ENCODE data around the gene RBMS3. TPM values are rescaled to one million over a fixed set of nuclear protein-coding genes. Genes with fewer than 3 reads are reported as not detected.
"Not testable (repeated sequence)": the region's sequence is repeated elsewhere in the genome, so short reads cannot be mapped to it uniquely, and the experiment has no call there.

The RBMS3 gene
- total and polyA plus RNA-seq, 9 donors: 11.6 to 79.2 (median 63.1) TPM

DNA sequence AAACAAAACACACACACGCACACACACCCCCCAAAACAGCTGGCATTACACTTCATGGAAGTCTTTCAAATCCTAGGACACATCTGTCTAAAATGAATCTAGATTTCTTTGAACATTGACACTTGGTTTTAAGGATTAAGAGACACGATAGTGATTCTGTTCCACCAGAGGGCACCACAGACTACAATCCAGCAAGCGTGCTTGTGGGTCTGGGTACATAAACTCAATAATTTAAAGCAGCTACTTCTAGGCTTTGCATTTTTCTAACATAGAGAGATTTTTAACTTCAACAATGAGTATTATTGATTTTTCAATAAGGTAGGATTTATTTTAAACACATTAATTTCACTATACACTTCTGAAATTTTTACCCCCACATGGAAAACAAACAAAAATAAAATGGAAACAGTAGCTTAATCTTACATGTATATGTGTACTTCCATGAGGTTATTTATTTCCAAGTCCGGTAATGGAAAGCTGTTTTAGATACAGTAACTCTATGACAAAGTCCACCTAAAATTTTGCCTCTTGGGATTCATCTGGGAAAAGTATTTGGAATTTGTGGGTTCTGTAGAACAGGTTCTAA lies 761.5 kb downstream of the RBMS3 start:
- H3K27me3 ChIP-seq: no peaks in the 10 kb centered on the region
- TF ChIP-seq, protein P1, sequence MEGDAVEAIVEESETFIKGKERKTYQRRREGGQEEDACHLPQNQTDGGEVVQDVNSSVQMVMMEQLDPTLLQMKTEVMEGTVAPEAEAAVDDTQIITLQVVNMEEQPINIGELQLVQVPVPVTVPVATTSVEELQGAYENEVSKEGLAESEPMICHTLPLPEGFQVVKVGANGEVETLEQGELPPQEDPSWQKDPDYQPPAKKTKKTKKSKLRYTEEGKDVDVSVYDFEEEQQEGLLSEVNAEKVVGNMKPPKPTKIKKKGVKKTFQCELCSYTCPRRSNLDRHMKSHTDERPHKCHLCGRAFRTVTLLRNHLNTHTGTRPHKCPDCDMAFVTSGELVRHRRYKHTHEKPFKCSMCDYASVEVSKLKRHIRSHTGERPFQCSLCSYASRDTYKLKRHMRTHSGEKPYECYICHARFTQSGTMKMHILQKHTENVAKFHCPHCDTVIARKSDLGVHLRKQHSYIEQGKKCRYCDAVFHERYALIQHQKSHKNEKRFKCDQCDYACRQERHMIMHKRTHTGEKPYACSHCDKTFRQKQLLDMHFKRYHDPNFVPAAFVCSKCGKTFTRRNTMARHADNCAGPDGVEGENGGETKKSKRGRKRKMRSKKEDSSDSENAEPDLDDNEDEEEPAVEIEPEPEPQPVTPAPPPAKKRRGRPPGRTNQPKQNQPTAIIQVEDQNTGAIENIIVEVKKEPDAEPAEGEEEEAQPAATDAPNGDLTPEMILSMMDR (IDR thresholded peaks at IDR 0.05): peak in 2 of 3 donors; percentile 59 to 78
- no peak for TF ChIP-seq EP300 (IDR thresholded peaks at IDR 0.05)
- intact Hi-C loops (cut with DNase I): loop anchor here in 3 of 4 donors (5.0 to 10.0 kb wide), 4 partner anchors 152 to 710 kb away; no protein-coding TSS in a partner anchor
- no peaks in the 10 kb centered on the region for H3K36me3 ChIP-seq
- H3K27ac ChIP-seq: no peak overlapping the region
- no peaks in the 10 kb centered on the region for H3K9me3 ChIP-seq
- DNase-seq: peak; percentile 24 to 68 (median 38)
- 21 to 28% (median 27%) methylated on average over 4 of the region's 4 CpGs for WGBS, 3 donors
- H3K4me1 ChIP-seq (ENCODE audit: insufficient read depth): no peaks in the 10 kb centered on the region
- H3K4me3 ChIP-seq: no peak overlapping the region

DNA sequence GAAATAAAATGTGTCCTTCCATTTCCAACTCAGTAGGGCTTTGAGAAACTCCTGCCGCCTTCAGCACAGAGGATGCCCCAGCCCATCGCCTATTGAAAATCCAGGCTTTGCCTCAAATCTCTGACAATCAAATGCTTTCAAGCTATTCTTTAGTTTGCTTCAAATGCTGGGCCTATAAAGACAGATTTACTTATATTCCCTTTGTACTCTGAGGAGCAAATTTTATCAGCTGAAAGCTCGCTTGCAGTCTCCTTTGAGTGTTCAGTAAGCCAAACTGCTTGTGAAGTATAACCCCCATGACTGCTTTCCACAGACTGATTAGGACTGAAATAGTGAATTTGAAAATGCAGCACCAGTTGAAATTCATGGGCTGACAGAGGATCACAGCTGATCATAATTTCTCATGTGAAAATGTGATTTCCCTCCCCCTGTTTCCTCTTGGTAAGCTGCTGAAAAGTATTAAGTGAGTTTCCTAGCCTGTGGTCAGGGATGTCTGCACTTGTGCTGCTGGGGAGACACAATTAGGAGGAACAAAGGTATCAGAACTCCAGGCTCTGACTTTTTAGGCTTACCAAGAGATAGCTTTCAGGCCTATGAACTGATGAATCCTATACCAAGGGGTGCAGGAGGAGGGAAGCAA lies 762.2 kb downstream of the RBMS3 start:
- no peak overlapping the region for H3K27ac ChIP-seq
- no peaks in the 10 kb centered on the region for H3K4me1 ChIP-seq (ENCODE audit: insufficient read depth)
- TF ChIP-seq POLR2A (IDR thresholded peaks at IDR 0.05) (no peak), EP300 (IDR thresholded peaks at IDR 0.05) (no peak)
- TF ChIP-seq, protein P1 (IDR thresholded peaks at IDR 0.05): no peak
- H3K4me3 ChIP-seq: no peak overlapping the region
- no peaks in the 10 kb centered on the region for H3K27me3 ChIP-seq
- DNase-seq: no peak
- intact Hi-C loops (cut with DNase I): loop anchor here in 3 of 4 donors (5.0 to 10.0 kb wide), 4 partner anchors 152 to 709 kb away; no protein-coding TSS in a partner anchor
- no peaks in the 10 kb centered on the region for H3K36me3 ChIP-seq
- 95 to 97% (median 97%) methylated on average over 3 of the region's 3 CpGs for WGBS, 3 donors
- no peaks in the 10 kb centered on the region for H3K9me3 ChIP-seq

DNA sequence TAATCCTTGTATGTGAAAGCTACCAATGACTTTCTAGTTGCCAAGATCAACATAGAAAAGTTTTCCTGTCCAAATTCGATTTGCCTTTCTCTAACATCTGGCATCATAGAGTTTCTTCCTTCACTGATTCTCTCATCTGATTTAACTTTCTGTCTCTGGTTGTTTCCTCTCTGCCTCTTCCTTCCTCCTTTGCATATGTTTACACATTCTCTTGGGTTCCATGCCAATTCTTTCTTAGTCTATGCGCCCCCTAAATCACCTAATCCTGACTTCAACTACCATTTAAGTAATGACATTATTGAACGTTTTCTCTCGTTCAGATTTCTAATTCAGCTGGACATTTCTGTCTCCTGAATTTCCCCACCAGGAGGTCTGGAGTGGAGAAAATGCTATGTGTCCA lies 763.6 kb downstream of the RBMS3 start:
- DNase-seq: no peak
- Histone ChIP-seq H3K36me3 (no peaks in the 10 kb centered on the region), H3K27ac (no peak overlapping the region), H3K27me3 (no peaks in the 10 kb centered on the region), H3K9me3 (no peaks in the 10 kb centered on the region), H3K4me1 (ENCODE audit: insufficient read depth) (no peaks in the 10 kb centered on the region), H3K4me3 (no peak overlapping the region)
- TF ChIP-seq, protein P1 (IDR thresholded peaks at IDR 0.05): no peak
- no peak for TF ChIP-seq EP300 (IDR thresholded peaks at IDR 0.05)
- no peak for TF ChIP-seq POLR2A (IDR thresholded peaks at IDR 0.05)
- WGBS, 3 donors: 79 to 83% (median 81%) methylated on average over 4 of the region's 4 CpGs
- intact Hi-C loops (cut with DNase I): loop anchor here in 3 of 4 donors (5.0 to 10.0 kb wide), 4 partner anchors 150 to 708 kb away; no protein-coding TSS in a partner anchor

DNA sequence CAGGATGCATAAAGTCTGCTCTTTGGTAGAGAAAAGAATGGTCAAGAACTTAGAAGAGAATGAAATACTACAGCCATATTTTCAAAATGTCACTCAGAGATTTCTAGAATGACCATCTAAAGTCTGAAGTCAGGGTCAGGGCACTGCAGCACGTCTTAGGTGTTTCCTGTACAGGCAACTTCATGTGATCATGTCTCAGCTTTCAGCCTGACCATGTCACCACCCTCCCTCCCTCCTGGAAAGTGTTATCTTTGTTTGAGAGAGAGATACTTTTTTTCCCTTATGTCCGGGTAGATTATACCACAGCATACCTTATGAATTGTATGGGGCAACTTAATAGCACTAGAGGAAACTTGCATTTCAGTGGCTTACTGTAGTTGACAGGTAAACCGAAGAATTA lies 767.6 kb downstream of the RBMS3 start:
- Histone ChIP-seq H3K4me1 (ENCODE audit: insufficient read depth) (no peaks in the 10 kb centered on the region), H3K27ac (no peak overlapping the region), H3K9me3 (no peaks in the 10 kb centered on the region), H3K36me3 (no peaks in the 10 kb centered on the region), H3K27me3 (no peaks in the 10 kb centered on the region), H3K4me3 (no peak overlapping the region)
- no peak for DNase-seq
- intact Hi-C loops (cut with DNase I): loop anchor here in 2 of 4 donors (10.0 kb wide), 2 partner anchors 146 to 646 kb away; no protein-coding TSS in a partner anchor
- TF ChIP-seq POLR2A (IDR thresholded peaks at IDR 0.05) (no peak), EP300 (IDR thresholded peaks at IDR 0.05) (no peak)
- TF ChIP-seq, protein P1 (IDR thresholded peaks at IDR 0.05): no peak
- WGBS, 3 donors: 64 to 75% (median 66%) methylated on average over 3 of the region's 3 CpGs

DNA sequence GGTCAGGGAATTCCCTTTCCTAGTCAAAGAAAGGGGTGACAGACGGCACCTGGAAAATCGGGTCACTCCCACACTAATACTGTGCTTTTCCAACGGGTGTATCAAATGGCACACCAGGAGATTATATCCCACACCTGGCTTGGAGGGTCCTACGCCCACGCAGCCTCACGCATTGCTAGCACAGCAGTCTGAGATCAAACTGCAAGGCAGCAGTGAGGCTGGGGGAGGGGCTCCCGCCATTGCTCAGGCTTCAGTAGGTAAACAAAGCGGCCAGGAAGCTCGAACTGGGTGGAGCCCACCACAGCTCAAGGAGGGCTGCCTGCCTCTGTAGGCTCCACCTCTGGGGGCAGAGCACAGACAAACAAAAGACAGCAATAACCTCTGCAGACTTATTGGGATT lies 769.2 kb downstream of the RBMS3 start:
- DNase-seq; intact Hi-C loops (cut with DNase I); H3K36me3 ChIP-seq: not testable (repeated sequence)

More for the DNA sequence above, 769.2 kb downstream of the RBMS3 start:
- not testable (repeated sequence) for H3K4me1 ChIP-seq (ENCODE audit: insufficient read depth); H3K9me3 ChIP-seq; H3K27ac ChIP-seq; H3K27me3 ChIP-seq; H3K4me3 ChIP-seq
- WGBS, 3 donors: 67 to 88% (median 83%) methylated on average over 9 of the region's 9 CpGs
